ENCODE measurements around the gene LAPTM4A.

The LAPTM4A gene

GRCh38 chr2:20012282-20013125, 38.9 kb downstream of the LAPTM4A start, which contains the start of gene MATN3:
Gene MATN3 (minus strand): TSS chr2:20012668. CDS start chr2:20012631, 37 bp downstream.
- H3K4me3 ChIP-seq, result no peak within 1 kb of the TSS
- H3K27me3 ChIP-seq (ENCODE audit: low read depth), result peaks cover 4% of the 10 kb centered on the region
- H3K36me3 ChIP-seq (replicated peaks), result no peaks in the 10 kb centered on the region
- in situ Hi-C loops (cut with MboI; ENCODE audit: low sequenced_read_pairs), result no loop called here
- DNase-seq (ENCODE audit: low spot score in 2 of 2), result peak in 1 of 2 experiments; percentile 54
- no peaks in the 10 kb centered on the region for H3K9me3 ChIP-seq
- H3K4me1 ChIP-seq, result no peaks in the 10 kb centered on the region

DNA sequence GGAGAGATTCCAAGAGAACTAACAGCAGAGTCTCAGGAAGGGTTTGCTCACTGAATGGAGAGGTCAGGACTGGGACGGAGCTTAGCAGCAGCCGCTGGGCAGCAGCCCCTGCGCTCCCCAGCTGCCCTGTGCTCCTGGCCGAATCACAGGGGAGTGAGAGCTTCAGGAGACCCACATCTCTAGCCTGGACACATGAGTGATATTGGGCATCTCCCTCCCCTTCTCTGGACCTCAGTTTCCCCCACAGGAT, 39.5 kb downstream of the LAPTM4A start:
- H3K9me3 ChIP-seq, result no peaks in the 10 kb centered on the region
- H3K4me1 ChIP-seq, result no peaks in the 10 kb centered on the region
- in situ Hi-C loops (cut with MboI; ENCODE audit: low sequenced_read_pairs), result no loop called here
- H3K27me3 ChIP-seq (ENCODE audit: low read depth), result peaks cover 5% of the 10 kb centered on the region
- no peak for DNase-seq (ENCODE audit: low spot score in 2 of 2)
- H3K4me3 ChIP-seq, result no peak overlapping the region
- H3K36me3 ChIP-seq (replicated peaks), result no peaks in the 10 kb centered on the region

DNA sequence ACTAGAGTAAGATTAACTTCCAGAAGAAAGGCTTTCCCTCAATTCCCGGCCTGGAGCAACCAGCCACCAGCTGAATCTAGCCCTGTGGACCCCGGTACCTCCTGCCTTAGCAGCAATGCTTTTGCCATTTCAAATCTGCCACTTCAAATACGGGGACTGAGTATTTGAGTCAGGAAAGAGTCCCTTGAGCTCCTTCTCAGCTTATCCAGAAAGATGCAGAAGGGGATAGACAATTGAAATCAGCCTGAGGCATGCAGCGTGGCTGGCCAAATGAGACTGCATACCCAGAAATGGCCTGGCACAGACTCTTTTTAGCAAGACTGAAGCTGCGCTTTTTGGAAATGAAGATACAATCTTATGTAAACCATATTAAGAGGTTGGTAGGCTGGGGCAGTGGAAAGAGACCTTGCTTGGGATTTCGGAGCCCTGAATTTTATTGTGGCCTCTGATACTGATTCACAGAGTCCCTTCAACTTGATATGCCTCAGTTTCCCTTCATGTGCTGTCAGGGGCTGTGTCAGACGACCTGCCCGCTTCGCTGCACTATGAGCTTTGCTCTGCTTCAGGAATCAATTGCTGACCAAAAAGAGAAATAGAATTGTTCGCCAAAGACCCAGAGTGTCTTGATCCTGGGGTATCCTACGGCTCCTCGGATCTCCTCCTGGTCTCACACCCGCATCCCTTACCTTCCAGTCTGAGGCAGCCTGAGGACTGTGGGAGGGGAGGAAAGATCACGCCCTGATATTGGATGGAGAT, 40.0 kb downstream of the LAPTM4A start:
- Histone ChIP-seq H3K27me3 (ENCODE audit: low read depth) (peaks cover 5% of the 10 kb centered on the region), H3K36me3 (replicated peaks) (no peaks in the 10 kb centered on the region), H3K9me3 (no peaks in the 10 kb centered on the region), H3K4me1 (no peaks in the 10 kb centered on the region), H3K4me3 (no peak overlapping the region)
- DNase-seq (ENCODE audit: low spot score in 2 of 2), result no peak
- in situ Hi-C loops (cut with MboI; ENCODE audit: low sequenced_read_pairs), result no loop called here

- H3K27me3 ChIP-seq (ENCODE audit: low read depth), result peaks cover 5% of the 10 kb centered on the region
- H3K9me3 ChIP-seq, result no peaks in the 10 kb centered on the region
- no peaks in the 10 kb centered on the region for H3K4me1 ChIP-seq
- no peak overlapping the region for H3K4me3 ChIP-seq
- no peaks in the 10 kb centered on the region for H3K36me3 ChIP-seq (replicated peaks)
- in situ Hi-C loops (cut with MboI; ENCODE audit: low sequenced_read_pairs), result no loop called here
- DNase-seq (ENCODE audit: low spot score in 2 of 2), result no peak
These were observed 42.7 kb downstream of the LAPTM4A start for GRCh38 chr2:20008703-20009102.

DNA sequence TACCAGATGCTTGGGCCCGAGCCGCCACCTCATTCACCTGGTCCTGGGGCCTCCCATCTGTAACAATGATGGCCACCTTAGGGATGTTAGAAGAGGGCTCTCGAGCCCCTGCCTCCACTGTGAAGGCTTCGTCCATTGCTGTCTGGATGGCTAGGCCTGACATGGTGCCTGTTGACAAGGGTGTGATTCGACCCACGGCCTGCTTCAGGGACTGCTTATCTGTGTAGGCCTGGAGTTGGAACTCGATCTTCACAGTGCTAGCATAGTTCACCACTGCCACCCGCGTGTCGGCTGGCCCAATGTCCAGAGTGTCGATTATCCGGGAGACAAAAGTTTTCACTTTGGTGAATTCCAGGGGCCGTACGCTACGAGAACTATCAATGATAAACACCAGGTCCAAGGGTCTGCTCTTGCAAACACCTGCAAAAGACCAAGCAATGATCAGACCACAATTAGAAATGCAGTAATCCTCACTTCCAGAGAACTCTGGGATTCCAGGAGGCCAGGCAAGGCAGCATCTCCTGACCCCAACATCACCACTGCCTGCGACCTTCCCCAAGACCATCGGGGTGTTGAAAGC, 45.4 kb downstream of the LAPTM4A start:
- in situ Hi-C loops (cut with MboI; ENCODE audit: low sequenced_read_pairs), result no loop called here
- Histone ChIP-seq H3K4me1 (no peaks in the 10 kb centered on the region), H3K27me3 (ENCODE audit: low read depth) (peaks cover 8% of the 10 kb centered on the region), H3K9me3 (no peaks in the 10 kb centered on the region), H3K36me3 (replicated peaks) (no peaks in the 10 kb centered on the region), H3K4me3 (no peak overlapping the region)
- DNase-seq (ENCODE audit: low spot score in 2 of 2), result no peak

- Histone ChIP-seq H3K9me3 (no peaks in the 10 kb centered on the region), H3K36me3 (replicated peaks) (no peaks in the 10 kb centered on the region), H3K4me3 (no peak overlapping the region), H3K27me3 (ENCODE audit: low read depth) (peaks cover 8% of the 10 kb centered on the region), H3K4me1 (no peaks in the 10 kb centered on the region)
- in situ Hi-C loops (cut with MboI; ENCODE audit: low sequenced_read_pairs), result no loop called here
- no peak for DNase-seq (ENCODE audit: low spot score in 2 of 2)
These were observed 46.3 kb downstream of the LAPTM4A start for GRCh38 chr2:20005067-20005627.

GRCh38 chr2:20001361-20001863, 50.0 kb downstream of the LAPTM4A start:
- in situ Hi-C loops (cut with MboI; ENCODE audit: low sequenced_read_pairs), result no loop called here
- H3K27me3 ChIP-seq (ENCODE audit: low read depth), result peaks cover 5% of the 10 kb centered on the region
- H3K36me3 ChIP-seq (replicated peaks), result no peaks in the 10 kb centered on the region
- H3K4me1 ChIP-seq, result no peaks in the 10 kb centered on the region
- no peak overlapping the region for H3K4me3 ChIP-seq
- DNase-seq (ENCODE audit: low spot score in 2 of 2), result no peak
- H3K9me3 ChIP-seq, result no peaks in the 10 kb centered on the region

- Histone ChIP-seq H3K4me1 (peaks cover 4% of the 10 kb centered on the region), H3K36me3 (replicated peaks) (no peaks in the 10 kb centered on the region), H3K9me3 (no peaks in the 10 kb centered on the region; the same call in 1 of the 2 replicates), H3K4me3 (no peak overlapping the region), H3K27me3 (ENCODE audit: low read depth) (peaks cover 5% of the 10 kb centered on the region; the same call in 1 of the 2 replicates)
- in situ Hi-C loops (cut with MboI; ENCODE audit: low sequenced_read_pairs), result no loop called here
- no peak for DNase-seq (ENCODE audit: low spot score in 2 of 2)
These were observed 57.7 kb downstream of the LAPTM4A start for GRCh38 chr2:19993731-19994130.

- in situ Hi-C loops (cut with MboI; ENCODE audit: low sequenced_read_pairs), result no loop called here
- peaks cover 4% of the 10 kb centered on the region for H3K4me1 ChIP-seq
- no peak for DNase-seq (ENCODE audit: low spot score in 2 of 2)
- H3K9me3 ChIP-seq, result no peaks in the 10 kb centered on the region; the same call in 1 of the 2 replicates
- peaks cover 5% of the 10 kb centered on the region; the same call in 1 of the 2 replicates for H3K27me3 ChIP-seq (ENCODE audit: low read depth)
- H3K36me3 ChIP-seq (replicated peaks), result no peaks in the 10 kb centered on the region
- no peak overlapping the region for H3K4me3 ChIP-seq
These were observed 59.5 kb downstream of the LAPTM4A start for GRCh38 chr2:19991895-19992294.

DNA sequence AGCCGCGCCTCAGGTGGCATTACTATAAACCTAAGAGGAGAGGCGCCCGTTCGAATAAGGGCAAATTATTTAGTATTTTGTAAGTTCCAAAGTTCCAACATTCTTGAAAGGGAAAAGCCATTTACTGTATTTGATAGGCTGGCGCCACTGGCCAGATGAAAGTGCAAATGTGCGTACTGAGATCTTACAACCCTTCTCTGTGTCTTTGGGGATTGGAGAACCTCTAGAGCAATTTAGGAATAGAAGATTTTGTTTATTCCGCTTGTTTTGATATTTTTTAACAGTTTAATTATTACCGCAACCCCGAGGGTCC, 61.1 kb downstream of the LAPTM4A start:
- in situ Hi-C loops (cut with MboI; ENCODE audit: low sequenced_read_pairs), result no loop called here
- peaks cover 4% of the 10 kb centered on the region for H3K4me1 ChIP-seq
- no peaks in the 10 kb centered on the region for H3K36me3 ChIP-seq (replicated peaks)
- H3K27me3 ChIP-seq (ENCODE audit: low read depth), result peaks cover 5% of the 10 kb centered on the region; the same call in 1 of the 2 replicates
- no peak for DNase-seq (ENCODE audit: low spot score in 2 of 2)
- no peaks in the 10 kb centered on the region; the same call in 1 of the 2 replicates for H3K9me3 ChIP-seq
- H3K4me3 ChIP-seq, result peak overlapping the region; percentile 69

GRCh38 chr2:19989667-19990415, 61.6 kb downstream of the LAPTM4A start, which contains the start of gene WDR35:
Gene WDR35 (minus strand): TSS chr2:19990105. CDS start chr2:19990015, 90 bp downstream.
- H3K36me3 ChIP-seq (replicated peaks), result no peaks in the 10 kb centered on the region

DNA sequence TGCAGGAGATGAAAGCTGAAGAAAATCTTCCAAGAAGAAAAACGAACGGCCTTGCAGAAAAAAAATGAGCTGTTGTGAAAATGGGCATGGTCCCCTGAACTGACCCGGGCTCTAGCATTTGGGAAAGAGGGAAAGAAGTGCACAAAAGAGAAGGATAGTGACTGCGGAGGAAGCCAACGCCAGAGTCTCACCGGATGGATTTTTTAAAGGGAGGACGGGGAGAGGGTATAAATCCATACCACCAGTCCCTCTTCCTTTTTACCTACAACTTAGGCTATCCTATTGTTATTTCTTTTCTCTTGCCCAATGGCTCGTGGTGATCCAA, 62.1 kb downstream of the LAPTM4A start:
- Histone ChIP-seq H3K27me3 (ENCODE audit: low read depth) (peaks cover 5% of the 10 kb centered on the region; the same call in 1 of the 2 replicates), H3K4me3 (peak overlapping the region; percentile 69), H3K36me3 (replicated peaks) (no peaks in the 10 kb centered on the region), H3K9me3 (no peaks in the 10 kb centered on the region; the same call in 1 of the 2 replicates), H3K4me1 (peaks cover 4% of the 10 kb centered on the region)
- in situ Hi-C loops (cut with MboI; ENCODE audit: low sequenced_read_pairs), result no loop called here
- DNase-seq (ENCODE audit: low spot score in 2 of 2), result peak in 1 of 2 experiments; percentile 41

More at GRCh38 chr2:19989667-19990415, 61.6 kb downstream of the LAPTM4A start, which contains the start of gene WDR35:
- peak; percentile 67 to 93 for DNase-seq (ENCODE audit: low spot score in 2 of 2)
- in situ Hi-C loops (cut with MboI; ENCODE audit: low sequenced_read_pairs), result no loop called here
- H3K9me3 ChIP-seq, result no peaks in the 10 kb centered on the region; the same call in 1 of the 2 replicates
- peak within 1 kb of the TSS; percentile 69 for H3K4me3 ChIP-seq
- peaks cover 5% of the 10 kb centered on the region; the same call in 1 of the 2 replicates for H3K27me3 ChIP-seq (ENCODE audit: low read depth)
- peaks cover 4% of the 10 kb centered on the region for H3K4me1 ChIP-seq

DNA sequence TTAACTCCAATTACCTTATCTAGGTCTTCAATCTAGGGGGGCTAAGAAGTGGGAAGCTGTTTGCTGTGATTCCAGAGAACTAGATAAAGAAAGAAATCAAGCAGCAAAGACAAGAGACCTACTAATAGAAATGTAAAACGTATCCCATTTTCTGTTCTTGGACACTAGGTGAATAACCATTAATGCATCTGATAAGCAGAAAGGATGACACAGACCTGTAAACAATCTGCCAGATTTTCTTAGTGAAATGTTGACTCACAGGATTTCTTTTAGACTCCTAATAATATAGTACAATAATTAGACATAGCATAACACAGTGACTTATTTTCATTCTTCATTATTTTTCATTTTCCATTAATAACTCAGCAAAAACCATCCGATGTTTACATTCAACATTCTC, 62.8 kb downstream of the LAPTM4A start:
- peak overlapping the region; percentile 69 for H3K4me3 ChIP-seq
- DNase-seq (ENCODE audit: low spot score in 2 of 2), result no peak

More for the DNA sequence above, 62.8 kb downstream of the LAPTM4A start:
- Histone ChIP-seq H3K9me3 (no peaks in the 10 kb centered on the region; the same call in 1 of the 2 replicates), H3K4me1 (peaks cover 4% of the 10 kb centered on the region), H3K36me3 (replicated peaks) (no peaks in the 10 kb centered on the region), H3K27me3 (ENCODE audit: low read depth) (peaks cover 5% of the 10 kb centered on the region; the same call in 1 of the 2 replicates)
- in situ Hi-C loops (cut with MboI; ENCODE audit: low sequenced_read_pairs), result no loop called here
